Prostate gland (tissue), 2 donors: Measurements from ENCODE around the gene PPFIBP2.

Experiments used
- CTCF ChIP-seq, 4 experiments: fragments of 200-600 bp in 2 of 4; fragments of 450-650 bp in 2 of 4; sonication (generic) in 2 of 4; IDR thresholded peaks; 1 replicate in 3 of 4; 2 replicates in 1 of 4; pipeline ENCODE4 v1.5.1; 2016 to 2019; ENCODE audit warnings: antibody characterized with exemption in 4 of 4, mild to moderate bottlenecking in 2 of 4, moderate library complexity in 2 of 4
- POLR2AphosphoS5 ChIP-seq: sonication (generic); formaldehyde crosslinking; IDR thresholded peaks from one replicate; pipeline ENCODE4 v1.6.1; 2017; ENCODE audit warnings: antibody characterized with exemption

GRCh38 chr11:7495882-7496551 lies 17.8 kb upstream of the PPFIBP2 start:
- no peak for TF ChIP-seq CTCF (IDR thresholded peaks at IDR 0.05)
- no peak for TF ChIP-seq POLR2AphosphoS5
